GM23248 (cell line): Measurements from ENCODE around the gene CHRNA9.

Experiments
- EZH2 ChIP-seq: fragments of 200-600 bp; sonication (generic); IDR thresholded peaks from 2 replicates; pipeline ENCODE4 v1.6.1; 2018; ENCODE audit warnings: antibody characterized with exemption, mild to moderate bottlenecking; ENCODE audit not compliant: insufficient read depth, poor library complexity, severe bottlenecking
- EZH2phosphoT487 ChIP-seq: fragments of 200-600 bp; sonication (generic); IDR thresholded peaks from 2 replicates; pipeline ENCODE4 v1.6.1; 2018; ENCODE audit warnings: antibody characterized with exemption, moderate library complexity, mild to moderate bottlenecking, low read depth; ENCODE audit not compliant: insufficient read depth

DNA sequence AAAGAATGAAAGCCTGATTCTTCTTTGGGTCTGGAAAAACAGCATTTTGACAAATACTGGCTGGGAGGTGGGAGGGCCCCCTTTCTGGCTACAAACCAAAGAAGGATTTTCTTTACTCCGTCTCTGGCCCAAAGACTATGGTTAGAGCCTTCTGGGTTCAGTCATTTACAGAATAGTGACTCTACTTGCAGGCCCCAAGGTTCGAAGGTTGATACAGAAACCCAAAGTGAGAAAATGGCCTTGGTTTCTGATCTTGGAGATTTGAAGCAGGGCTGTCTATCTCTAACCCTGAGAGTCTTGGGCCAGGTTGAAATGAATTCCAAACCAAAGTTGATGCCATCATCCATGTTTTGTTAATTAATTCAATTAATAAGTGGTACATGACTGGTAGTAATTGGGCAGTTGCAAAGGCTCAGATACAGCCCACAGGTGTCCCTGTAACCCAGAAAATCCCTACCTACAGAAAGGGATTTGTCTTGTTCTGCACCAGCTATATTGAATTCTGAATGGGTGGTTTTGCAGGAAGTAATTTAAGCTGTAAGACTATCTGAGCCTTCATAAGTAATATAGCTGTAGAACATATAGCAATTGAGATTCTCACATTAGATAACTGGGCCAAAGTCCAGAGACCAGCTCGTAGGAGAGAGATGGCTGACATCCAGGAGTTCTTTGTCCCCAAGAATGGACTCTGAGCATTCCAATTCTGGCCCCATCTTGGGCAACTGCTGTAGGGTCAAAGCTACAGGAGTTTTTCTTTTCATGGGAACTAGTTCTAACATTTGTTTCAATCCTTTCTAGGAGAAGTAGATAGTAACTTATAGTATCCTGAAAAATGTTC, 34.5 kb downstream of the CHRNA9 start:
- TF ChIP-seq EZH2phosphoT487 (no peak), EZH2 (no peak)
